Panc1 (cell line): Measurements from ENCODE around the gene TBX4. TPM values are rescaled to one million over a fixed set of nuclear protein-coding genes. Genes with fewer than 3 reads are reported as not detected.

Source experiments
- ATAC-seq: fragments of 200-7000 bp; cut with Tn5 transposase; 2 replicates; pipeline ENCODE4 v1.9.1; 2020; ENCODE audit warnings: mild to moderate bottlenecking, moderate library complexity
- BruUV-seq: library from RNA; stranded (reverse); fragments of 400-500 nt; replicated peaks from 2 replicates; lab custom pipeline; 2021; lab: Mats Ljungman, UMichigan
- CTCF ChIA-PET: fragments of 300-600 bp; sonication (Branson Sonifier 250); formaldehyde crosslinking; loops from one replicate; lab custom pipeline; 2022; ENCODE audit warnings: antibody characterized with exemption; lab: Charles Lee
- POLR2A ChIA-PET: fragments of 300-600 bp; sonication (Branson Sonifier 250); formaldehyde crosslinking; loops from one replicate; lab custom pipeline; 2022; ENCODE audit warnings: antibody characterized with exemption; lab: Charles Lee
- DNase-seq: peaks from one replicate; pipeline ENCODE4 v3.0.0-alpha.2; 2010; ENCODE audit warnings: low read depth, low spot score
- H3K27ac ChIP-seq: 2 replicates; pipeline ENCODE4 v1.5.1; 2011; ENCODE audit warnings: mild to moderate bottlenecking, low read length, inconsistent platforms
- H3K27me3 ChIP-seq: fragments of 200-500 bp; sonication (Bioruptor generic); 2 replicates; pipeline ENCODE4 v1.6.0; 2014; ENCODE audit warnings: low read length, inconsistent platforms; ENCODE audit not compliant: control insufficient read depth, insufficient read depth
- H3K36me3 ChIP-seq: fragments of 200-500 bp; sonication (Bioruptor generic); 2 replicates; pipeline ENCODE4 v1.5.1; 2014; ENCODE audit warnings: inconsistent platforms, mild to moderate bottlenecking, low read length, moderate library complexity; ENCODE audit not compliant: control insufficient read depth, insufficient read depth
- H3K4me1 ChIP-seq: 2 replicates; pipeline ENCODE4 v1.5.1; 2011; ENCODE audit warnings: inconsistent platforms, mild to moderate bottlenecking, low read length, moderate library complexity; ENCODE audit not compliant: control insufficient read depth, insufficient read depth
- H3K4me3 ChIP-seq, 2 experiments: 2 replicates each; pipeline ENCODE4 v1.5.1; 2011 to 2012; ENCODE audit warnings: low read depth in 2 of 2, low read length in 2 of 2, mild to moderate bottlenecking in 2 of 2, inconsistent platforms in 1 of 2, moderate library complexity in 1 of 2
- H3K9me3 ChIP-seq: fragments of 200-500 bp; sonication (Bioruptor generic); 2 replicates; pipeline ENCODE4 v1.5.1; 2014; ENCODE audit warnings: low read depth, mild to moderate bottlenecking, inconsistent platforms, low read length, moderate library complexity; ENCODE audit not compliant: control insufficient read depth, insufficient read depth
- POLR2AphosphoS5 ChIP-seq: IDR thresholded peaks from 2 replicates; pipeline ENCODE4 v1.6.1; 2012; ENCODE audit warnings: mild to moderate bottlenecking, low read depth, low read length, moderate library complexity
- SIN3A ChIP-seq: IDR thresholded peaks from 2 replicates; pipeline ENCODE4 v1.6.1; 2012; ENCODE audit warnings: low read depth, mild to moderate bottlenecking, low read length, moderate library complexity, borderline replicate concordance; ENCODE audit not compliant: insufficient read depth
- TCF7L2 ChIP-seq: IDR thresholded peaks from 2 replicates; pipeline ENCODE4 v1.6.1; 2011; ENCODE audit warnings: mild to moderate bottlenecking, low read depth, low read length, inconsistent platforms
- in situ Hi-C: cut with HindIII; loops from 2 replicates; pipeline ENCODE4 v1.10.0; 2016; ENCODE audit warnings: low sequenced_read_pairs, low pct_unique_long_range_greater_than_20kb
- intact Hi-C: fragments of 100-400 bp; cut with micrococcal nuclease; formaldehyde crosslinking; loops from one replicate; pipeline ENCODE4 v1.10.0; 2022; ENCODE audit not compliant: unreplicated experiment
- total RNA-seq: library from RNA; stranded (reverse); gene quantifications from one replicate; pipeline ENCODE4 v1.2.1, GENCODE V29; 2021; ENCODE audit not compliant: unreplicated experiment
- TF ChIP-seq, protein P1 (sequence below), 2 experiments: IDR thresholded peaks; 2 replicates each; pipeline ENCODE4 v1.6.1; 2011 to 2012; ENCODE audit warnings: low read depth in 2 of 2, control low read depth in 1 of 2, low read length in 1 of 2, mild to moderate bottlenecking in 1 of 2, moderate library complexity in 1 of 2; ENCODE audit not compliant: insufficient read depth in 1 of 2
- TF ChIP-seq, protein P2 (sequence below): fragments of 450-650 bp; IDR thresholded peaks from 2 replicates; pipeline ENCODE4 v1.5.1; 2017; ENCODE audit warnings: mild to moderate bottlenecking

TBX4 gene
- total RNA-seq, 1 experiment from 2014 or later: not detected

DNA sequence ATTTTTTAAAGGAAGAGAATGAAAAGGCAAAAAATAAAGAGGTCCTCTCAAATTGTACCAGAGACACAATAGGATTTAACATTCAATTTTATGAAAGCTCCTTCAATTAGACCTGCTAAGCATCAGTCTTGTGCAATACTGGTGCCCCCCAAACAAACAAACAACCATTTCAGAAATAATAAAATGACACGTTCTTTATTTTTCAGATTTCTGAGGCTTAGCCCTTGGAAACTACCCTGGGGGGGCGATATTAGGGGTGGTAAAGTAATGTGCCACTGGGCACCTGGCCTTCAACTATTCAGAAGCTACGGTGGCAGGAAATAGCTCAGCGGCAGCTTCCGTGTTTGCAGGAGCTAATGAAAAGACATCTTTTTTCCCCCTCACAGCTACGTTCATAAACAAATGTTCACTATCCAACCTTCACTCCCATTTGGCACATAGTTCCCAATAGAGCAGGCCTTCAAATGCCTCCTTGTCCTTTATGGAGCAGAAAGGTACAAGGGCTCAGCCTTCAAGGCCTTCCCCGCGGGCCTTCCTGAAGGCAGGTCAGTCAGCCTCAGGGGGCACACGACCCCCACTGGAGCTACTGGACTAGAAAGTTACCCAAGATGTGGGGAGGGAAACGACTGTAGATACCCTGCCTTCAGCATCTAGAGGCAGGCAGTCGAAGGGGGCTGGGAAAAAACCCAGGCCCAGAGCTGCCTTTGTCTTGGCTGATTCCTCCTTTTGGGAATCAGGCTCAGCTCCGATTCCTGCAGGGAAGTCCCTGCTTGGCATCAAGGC lies 44.1 kb downstream of the TBX4 start:
- H3K4me3 ChIP-seq: no peak overlapping the region
- in situ Hi-C loops (no loop called here), intact Hi-C loops (no loop called here)
- POLR2A ChIA-PET: no interaction called here
- H3K36me3 ChIP-seq: no peaks in the 10 kb centered on the region
- no peak for TF ChIP-seq SIN3A
- no peak for TF ChIP-seq TCF7L2
- TF ChIP-seq, protein P1, sequence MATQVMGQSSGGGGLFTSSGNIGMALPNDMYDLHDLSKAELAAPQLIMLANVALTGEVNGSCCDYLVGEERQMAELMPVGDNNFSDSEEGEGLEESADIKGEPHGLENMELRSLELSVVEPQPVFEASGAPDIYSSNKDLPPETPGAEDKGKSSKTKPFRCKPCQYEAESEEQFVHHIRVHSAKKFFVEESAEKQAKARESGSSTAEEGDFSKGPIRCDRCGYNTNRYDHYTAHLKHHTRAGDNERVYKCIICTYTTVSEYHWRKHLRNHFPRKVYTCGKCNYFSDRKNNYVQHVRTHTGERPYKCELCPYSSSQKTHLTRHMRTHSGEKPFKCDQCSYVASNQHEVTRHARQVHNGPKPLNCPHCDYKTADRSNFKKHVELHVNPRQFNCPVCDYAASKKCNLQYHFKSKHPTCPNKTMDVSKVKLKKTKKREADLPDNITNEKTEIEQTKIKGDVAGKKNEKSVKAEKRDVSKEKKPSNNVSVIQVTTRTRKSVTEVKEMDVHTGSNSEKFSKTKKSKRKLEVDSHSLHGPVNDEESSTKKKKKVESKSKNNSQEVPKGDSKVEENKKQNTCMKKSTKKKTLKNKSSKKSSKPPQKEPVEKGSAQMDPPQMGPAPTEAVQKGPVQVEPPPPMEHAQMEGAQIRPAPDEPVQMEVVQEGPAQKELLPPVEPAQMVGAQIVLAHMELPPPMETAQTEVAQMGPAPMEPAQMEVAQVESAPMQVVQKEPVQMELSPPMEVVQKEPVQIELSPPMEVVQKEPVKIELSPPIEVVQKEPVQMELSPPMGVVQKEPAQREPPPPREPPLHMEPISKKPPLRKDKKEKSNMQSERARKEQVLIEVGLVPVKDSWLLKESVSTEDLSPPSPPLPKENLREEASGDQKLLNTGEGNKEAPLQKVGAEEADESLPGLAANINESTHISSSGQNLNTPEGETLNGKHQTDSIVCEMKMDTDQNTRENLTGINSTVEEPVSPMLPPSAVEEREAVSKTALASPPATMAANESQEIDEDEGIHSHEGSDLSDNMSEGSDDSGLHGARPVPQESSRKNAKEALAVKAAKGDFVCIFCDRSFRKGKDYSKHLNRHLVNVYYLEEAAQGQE (IDR thresholded peaks at IDR 0.05; ENCODE audit: insufficient read depth in 1 of 2, low read depth in 2 of 2, low read length in 1 of 2): no peak
- TF ChIP-seq, protein P2, sequence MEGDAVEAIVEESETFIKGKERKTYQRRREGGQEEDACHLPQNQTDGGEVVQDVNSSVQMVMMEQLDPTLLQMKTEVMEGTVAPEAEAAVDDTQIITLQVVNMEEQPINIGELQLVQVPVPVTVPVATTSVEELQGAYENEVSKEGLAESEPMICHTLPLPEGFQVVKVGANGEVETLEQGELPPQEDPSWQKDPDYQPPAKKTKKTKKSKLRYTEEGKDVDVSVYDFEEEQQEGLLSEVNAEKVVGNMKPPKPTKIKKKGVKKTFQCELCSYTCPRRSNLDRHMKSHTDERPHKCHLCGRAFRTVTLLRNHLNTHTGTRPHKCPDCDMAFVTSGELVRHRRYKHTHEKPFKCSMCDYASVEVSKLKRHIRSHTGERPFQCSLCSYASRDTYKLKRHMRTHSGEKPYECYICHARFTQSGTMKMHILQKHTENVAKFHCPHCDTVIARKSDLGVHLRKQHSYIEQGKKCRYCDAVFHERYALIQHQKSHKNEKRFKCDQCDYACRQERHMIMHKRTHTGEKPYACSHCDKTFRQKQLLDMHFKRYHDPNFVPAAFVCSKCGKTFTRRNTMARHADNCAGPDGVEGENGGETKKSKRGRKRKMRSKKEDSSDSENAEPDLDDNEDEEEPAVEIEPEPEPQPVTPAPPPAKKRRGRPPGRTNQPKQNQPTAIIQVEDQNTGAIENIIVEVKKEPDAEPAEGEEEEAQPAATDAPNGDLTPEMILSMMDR: no peak
- CTCF ChIA-PET: interaction anchor here (0.6 to 0.7 kb wide), 2 partner anchors 27 to 47 kb away, joined by 3 to 4 read pairs; no protein-coding TSS in a partner anchor
- no peaks in the 10 kb centered on the region for H3K27me3 ChIP-seq
- H3K4me1 ChIP-seq: peaks cover 20% of the 10 kb centered on the region
- BruUV-seq: no TSS peak
- DNase-seq: no peak
- H3K9me3 ChIP-seq: no peaks in the 10 kb centered on the region
- peak; percentile 66 for ATAC-seq
- peak overlapping the region; percentile 48; the same call in 1 of the 2 replicates for H3K27ac ChIP-seq

DNA sequence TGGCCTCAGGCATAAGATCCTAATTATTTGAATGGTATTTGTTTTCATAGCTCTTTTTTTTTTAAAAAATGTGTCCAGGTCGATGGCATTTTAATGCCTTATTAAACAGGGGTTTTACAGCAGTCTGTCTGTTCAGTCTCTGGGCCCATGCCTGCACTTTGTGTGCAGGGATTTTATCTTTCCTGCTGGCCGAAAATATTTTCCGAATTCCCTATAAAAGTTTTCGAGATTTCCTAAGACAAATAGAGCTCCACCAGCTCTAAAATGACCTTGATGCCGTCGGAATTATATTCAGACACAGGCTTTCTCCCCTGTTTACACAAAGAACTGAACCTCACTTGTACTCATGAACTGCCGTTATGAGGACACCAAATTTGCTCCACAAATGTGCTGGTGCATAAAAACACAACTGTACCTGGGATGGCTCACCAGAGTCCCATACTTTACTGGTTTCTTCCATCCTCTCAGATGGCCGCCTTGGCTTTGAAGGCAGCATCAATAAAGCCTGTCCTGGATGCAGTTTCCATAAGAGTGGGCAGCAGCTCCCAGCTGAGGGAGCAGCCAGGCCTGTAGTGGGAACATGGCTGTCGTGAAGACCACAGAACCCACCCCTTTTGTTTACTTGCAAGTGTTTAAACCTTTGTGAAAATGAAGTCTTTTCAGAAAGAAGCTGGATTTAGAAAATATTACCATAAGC lies 44.9 kb downstream of the TBX4 start:
- ATAC-seq: peak; percentile 21; the same call in 1 of the 2 replicates
- H3K4me3 ChIP-seq: no peak overlapping the region

More for the DNA sequence above, 44.9 kb downstream of the TBX4 start:
- ChIA-PET CTCF (interaction anchor here (0.7 kb wide), 1 partner anchor 28 kb away, joined by 4 read pairs; no protein-coding TSS in a partner anchor), POLR2A (no interaction called here)
- no peaks in the 10 kb centered on the region for H3K36me3 ChIP-seq
- no TSS peak for BruUV-seq
- intact Hi-C loops (no loop called here), in situ Hi-C loops (no loop called here)
- H3K9me3 ChIP-seq: no peaks in the 10 kb centered on the region
- no peaks in the 10 kb centered on the region for H3K27me3 ChIP-seq
- DNase-seq: no peak
- TF ChIP-seq TCF7L2 (peak; percentile 54; the same call in 1 of the 2 replicates), POLR2AphosphoS5 (no peak)
- peak overlapping the region; percentile 64; the same call in 1 of the 2 replicates for H3K27ac ChIP-seq
- H3K4me1 ChIP-seq: peaks cover 20% of the 10 kb centered on the region
